Inflammatory macrophage treated with lipopolysaccharide for 4 hours (primary cell): Measurements from ENCODE around the gene LIN7A.
A peak's percentile ranks its signal among the peaks of the same experiment; 100 is the strongest.

Experiments used
- DNase-seq: peaks from one replicate; pipeline ENCODE4 v3.0.0-alpha.2; 2020

The LIN7A gene

GRCh38 chr12:80937391-80938238, at the start of gene LIN7A:
Gene LIN7A, minus strand, starts transcription at chr12:80937934. Its CDS starts 212 bp downstream, at chr12:80937722.
- peak; percentile 7 for DNase-seq

GRCh38 chr12:80986224-80986623, 48.5 kb upstream of the LIN7A start:
- DNase-seq = no peak

- DNase-seq = no peak
Measured at GRCh38 chr12:80979816-80980215, 42.1 kb upstream of the LIN7A start.

- DNase-seq = no peak
Measured at GRCh38 chr12:80979251-80979650, 41.5 kb upstream of the LIN7A start.

GRCh38 chr12:80977346-80977745, 39.6 kb upstream of the LIN7A start:
- DNase-seq = no peak

GRCh38 chr12:80968326-80968725, 30.6 kb upstream of the LIN7A start:
- no peak for DNase-seq

- DNase-seq = no peak
Measured at GRCh38 chr12:80967565-80967964, 29.8 kb upstream of the LIN7A start.

GRCh38 chr12:80966001-80966400, 28.3 kb upstream of the LIN7A start:
- DNase-seq = no peak

GRCh38 chr12:80958162-80958561, 20.4 kb upstream of the LIN7A start:
- no peak for DNase-seq

- no peak for DNase-seq
Measured at GRCh38 chr12:80954857-80955520, 17.3 kb upstream of the LIN7A start.

GRCh38 chr12:80952443-80952842, 14.7 kb upstream of the LIN7A start:
- no peak for DNase-seq

GRCh38 chr12:80946591-80946990, 8.9 kb upstream of the LIN7A start:
- DNase-seq = no peak

GRCh38 chr12:80943338-80943737, 5.6 kb upstream of the LIN7A start:
- no peak for DNase-seq

GRCh38 chr12:80941916-80942315, 4.2 kb upstream of the LIN7A start:
- DNase-seq = no peak

- peak; percentile 51 for DNase-seq
Measured at GRCh38 chr12:80939231-80939950, 1.7 kb upstream of the LIN7A start.

- no peak for DNase-seq
Measured at GRCh38 chr12:80938397-80938796, 663 bp upstream of the LIN7A start.

- peak; percentile 21 for DNase-seq
Measured at GRCh38 chr12:80936642-80937390, 918 bp downstream of the LIN7A start.

GRCh38 chr12:80936353-80936641, 1.4 kb downstream of the LIN7A start:
- DNase-seq = no peak

GRCh38 chr12:80935111-80935510, 2.6 kb downstream of the LIN7A start:
- no peak for DNase-seq

- no peak for DNase-seq
Measured at GRCh38 chr12:80925983-80926382, 11.8 kb downstream of the LIN7A start.

- no peak for DNase-seq
Measured at GRCh38 chr12:80925237-80925636, 12.5 kb downstream of the LIN7A start.

GRCh38 chr12:80924437-80924836, 13.3 kb downstream of the LIN7A start:
- no peak for DNase-seq

GRCh38 chr12:80920006-80920405, 17.7 kb downstream of the LIN7A start:
- DNase-seq = no peak
